WTC11 (cell line): ENCODE results near the gene NEK2. TPM values are rescaled to one million over a fixed set of nuclear protein-coding genes. Genes with fewer than 3 reads are reported as not detected.
"Not testable (repeated sequence)": the region's sequence is repeated elsewhere in the genome, so short reads cannot be mapped to it uniquely, and the experiment has no call there.

ENCODE experiments used
- ATAC-seq: fragments of 200-7000 bp; cut with Tn5 transposase; 2 replicates; pipeline ENCODE4 v1.10.0; 2021; ENCODE audit warnings: mild to moderate bottlenecking, moderate library complexity
- CTCF ChIA-PET: fragments of 300-600 bp; sonication (Branson Sonifier 250); formaldehyde crosslinking; loops from one replicate; lab custom pipeline; 2021; ENCODE audit warnings: antibody characterized with exemption; lab: Charles Lee
- POLR2A ChIA-PET: fragments of 350-600 bp; sonication (Branson Sonifier 250); formaldehyde crosslinking; loops from one replicate; lab custom pipeline; 2021; ENCODE audit warnings: antibody characterized with exemption; lab: Charles Lee
- DNase-seq: peaks from one replicate; pipeline ENCODE4 v3.0.0; 2021; ENCODE audit warnings: low spot score
- H3K27ac Mint-ChIP-seq: 2 replicates; pipeline ENCODE4 v1.8.0; 2021; ENCODE audit warnings: mixed read lengths
- H3K27me3 Mint-ChIP-seq: 2 replicates; pipeline ENCODE4 v1.8.0; 2021; ENCODE audit warnings: low read depth, mild to moderate bottlenecking, moderate library complexity, mixed read lengths
- H3K36me3 Mint-ChIP-seq: 2 replicates; pipeline ENCODE4 v1.8.0; 2021; ENCODE audit warnings: mixed read lengths
- H3K4me1 Mint-ChIP-seq: 2 replicates; pipeline ENCODE4 v1.8.0; 2022; ENCODE audit warnings: mixed read lengths
- H3K4me3 Mint-ChIP-seq: 2 replicates; pipeline ENCODE4 v1.8.0; 2021; ENCODE audit warnings: mild to moderate bottlenecking, moderate library complexity, mixed read lengths
- H3K9me3 Mint-ChIP-seq: 2 replicates; pipeline ENCODE4 v1.8.0; 2021; ENCODE audit warnings: mixed read lengths
- E2F4 ChIP-seq: sonication (generic); formaldehyde crosslinking; IDR thresholded peaks from 2 replicates; pipeline ENCODE4 v1.8.1; 2022; ENCODE audit warnings: low read depth, mild to moderate bottlenecking, moderate library complexity, missing genetic modification reagents, borderline replicate concordance
- E2F5 ChIP-seq: sonication (generic); formaldehyde crosslinking; IDR thresholded peaks from 2 replicates; pipeline ENCODE4 v1.8.1; 2022; ENCODE audit warnings: mild to moderate bottlenecking, moderate library complexity, missing genetic modification reagents
- ESRRA ChIP-seq: sonication (generic); formaldehyde crosslinking; IDR thresholded peaks from 2 replicates; pipeline ENCODE4 v1.8.1; 2022; ENCODE audit warnings: mild to moderate bottlenecking, missing genetic modification reagents, borderline replicate concordance
- HMGA2 ChIP-seq: fragments of 250-450 bp; sonication (Bioruptor Pico); IDR thresholded peaks from 2 replicates; pipeline ENCODE4 v1.4.0; 2021; ENCODE audit warnings: mild to moderate bottlenecking, moderate library complexity
- JAZF1 ChIP-seq: fragments of 250-450 bp; sonication (Bioruptor Pico); IDR thresholded peaks from 2 replicates; pipeline ENCODE4 v1.9.0; 2021; ENCODE audit warnings: moderate library complexity, mild to moderate bottlenecking, inconsistent platforms
- NR2C2 ChIP-seq: sonication (generic); formaldehyde crosslinking; IDR thresholded peaks from 2 replicates; pipeline ENCODE4 v1.8.0; 2022; ENCODE audit warnings: mild to moderate bottlenecking, missing genetic modification reagents
- OVOL2 ChIP-seq: fragments of 250-450 bp; sonication (Bioruptor Pico); IDR thresholded peaks from 2 replicates; pipeline ENCODE4 v1.9.0; 2021; ENCODE audit warnings: mild to moderate bottlenecking, borderline replicate concordance
- SMAD4 ChIP-seq: sonication (generic); formaldehyde crosslinking; IDR thresholded peaks from 2 replicates; pipeline ENCODE4 v1.8.0; 2022; ENCODE audit warnings: mild to moderate bottlenecking, missing genetic modification reagents
- TEAD1 ChIP-seq: sonication (generic); formaldehyde crosslinking; IDR thresholded peaks from 2 replicates; pipeline ENCODE4 v1.8.0; 2022; ENCODE audit warnings: mild to moderate bottlenecking, missing genetic modification reagents
- TP53 ChIP-seq: sonication (generic); formaldehyde crosslinking; IDR thresholded peaks from 2 replicates; pipeline ENCODE4 v1.8.1; 2023; ENCODE audit warnings: mild to moderate bottlenecking, missing genetic modification reagents
- ZNF121 ChIP-seq: sonication (generic); formaldehyde crosslinking; IDR thresholded peaks from 2 replicates; pipeline ENCODE4 v1.8.0; 2023; ENCODE audit warnings: missing genetic modification reagents
- ZNF396 ChIP-seq: fragments of 250-450 bp; sonication (Bioruptor Pico); IDR thresholded peaks from 2 replicates; pipeline ENCODE4 v1.8.0; 2021; ENCODE audit warnings: mild to moderate bottlenecking, moderate library complexity, borderline replicate concordance
- ZNF416 ChIP-seq: fragments of 250-450 bp; sonication (Bioruptor Pico); IDR thresholded peaks from 2 replicates; pipeline ENCODE4 v1.9.0; 2021; ENCODE audit warnings: mild to moderate bottlenecking, inconsistent platforms
- total RNA-seq: library from RNA; stranded (reverse); gene quantifications from 3 replicates; pipeline ENCODE4 v1.2.3, GENCODE V29; 2021
- TF ChIP-seq, protein P1 (sequence below): fragments of 250-450 bp; sonication (Bioruptor Pico); IDR thresholded peaks from 2 replicates; pipeline ENCODE4 v1.8.0; 2021; ENCODE audit warnings: mild to moderate bottlenecking
- TF ChIP-seq, protein P2 (sequence below): sonication (generic); formaldehyde crosslinking; IDR thresholded peaks from 2 replicates; pipeline ENCODE4 v1.8.0; 2022; ENCODE audit warnings: mild to moderate bottlenecking, missing genetic modification reagents
- TF ChIP-seq, protein P3 (sequence below): sonication (generic); formaldehyde crosslinking; IDR thresholded peaks from 2 replicates; pipeline ENCODE4 v1.8.1; 2023; ENCODE audit warnings: mild to moderate bottlenecking, missing genetic modification reagents, moderate library complexity

NEK2 gene
- total RNA-seq, 1 experiment from 2014 or later = 23.5 TPM

DNA sequence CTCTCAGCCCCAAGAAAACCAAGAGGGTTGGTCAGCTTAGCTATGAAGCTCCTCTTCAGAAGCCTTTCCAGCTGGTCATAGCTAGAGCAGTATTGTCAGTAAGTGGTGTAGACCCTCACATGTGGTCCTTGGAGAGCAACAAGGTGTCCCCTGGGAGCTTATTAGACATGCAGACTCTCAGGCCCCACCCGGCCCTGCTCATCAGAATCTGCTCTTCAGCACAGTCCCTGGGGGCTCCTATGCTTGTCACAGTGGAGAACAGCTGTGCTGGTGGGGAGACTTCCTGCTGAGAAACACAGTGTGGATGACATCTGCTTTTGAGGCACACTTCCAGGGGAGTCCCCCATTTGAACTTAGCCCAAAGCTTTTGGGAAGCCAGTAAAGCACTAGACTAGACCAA lies 21.9 kb upstream of the NEK2 start (continued):
- TF ChIP-seq ZNF121 (CRISPR knock-in tag) (no peak), OVOL2 (no peak), HMGA2 (CRISPR knock-in tag) (no peak), JAZF1 (CRISPR knock-in tag) (no peak), ZNF416 (no peak), E2F4 (CRISPR knock-in tag) (no peak)

GRCh38 chr1:211695135-211695816 lies 19.9 kb upstream of the NEK2 start:
- Mint-ChIP-seq H3K4me3 (no peak overlapping the region), H3K27me3 (peaks cover 15% of the 10 kb centered on the region), H3K27ac (no peak overlapping the region), H3K4me1 (peaks cover 4% of the 10 kb centered on the region; the same call in 1 of the 2 replicates), H3K36me3 (no peaks in the 10 kb centered on the region), H3K9me3 (no peaks in the 10 kb centered on the region)
- ChIA-PET POLR2A (no interaction called here), CTCF (interaction anchor here (0.9 to 1.6 kb wide), 3 partner anchors 13 to 340 kb away, joined by 3 to 8 read pairs (median 3); partner anchors contain the start of genes DTL and INTS7)
- ATAC-seq (no peak), DNase-seq (no peak)
- TF ChIP-seq TP53 (CRISPR knock-in tag) = no peak
- TF ChIP-seq E2F4 (CRISPR knock-in tag) = no peak
- TF ChIP-seq OVOL2 = no peak
- no peak for TF ChIP-seq NR2C2
- no peak for TF ChIP-seq ZNF396 (CRISPR knock-in tag)
- TF ChIP-seq, protein P1, sequence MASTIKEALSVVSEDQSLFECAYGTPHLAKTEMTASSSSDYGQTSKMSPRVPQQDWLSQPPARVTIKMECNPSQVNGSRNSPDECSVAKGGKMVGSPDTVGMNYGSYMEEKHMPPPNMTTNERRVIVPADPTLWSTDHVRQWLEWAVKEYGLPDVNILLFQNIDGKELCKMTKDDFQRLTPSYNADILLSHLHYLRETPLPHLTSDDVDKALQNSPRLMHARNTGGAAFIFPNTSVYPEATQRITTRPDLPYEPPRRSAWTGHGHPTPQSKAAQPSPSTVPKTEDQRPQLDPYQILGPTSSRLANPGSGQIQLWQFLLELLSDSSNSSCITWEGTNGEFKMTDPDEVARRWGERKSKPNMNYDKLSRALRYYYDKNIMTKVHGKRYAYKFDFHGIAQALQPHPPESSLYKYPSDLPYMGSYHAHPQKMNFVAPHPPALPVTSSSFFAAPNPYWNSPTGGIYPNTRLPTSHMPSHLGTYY (CRISPR knock-in tag) = no peak
- TF ChIP-seq ESRRA (CRISPR knock-in tag) = no peak
- TF ChIP-seq, protein P2, sequence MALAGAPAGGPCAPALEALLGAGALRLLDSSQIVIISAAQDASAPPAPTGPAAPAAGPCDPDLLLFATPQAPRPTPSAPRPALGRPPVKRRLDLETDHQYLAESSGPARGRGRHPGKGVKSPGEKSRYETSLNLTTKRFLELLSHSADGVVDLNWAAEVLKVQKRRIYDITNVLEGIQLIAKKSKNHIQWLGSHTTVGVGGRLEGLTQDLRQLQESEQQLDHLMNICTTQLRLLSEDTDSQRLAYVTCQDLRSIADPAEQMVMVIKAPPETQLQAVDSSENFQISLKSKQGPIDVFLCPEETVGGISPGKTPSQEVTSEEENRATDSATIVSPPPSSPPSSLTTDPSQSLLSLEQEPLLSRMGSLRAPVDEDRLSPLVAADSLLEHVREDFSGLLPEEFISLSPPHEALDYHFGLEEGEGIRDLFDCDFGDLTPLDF (CRISPR knock-in tag) = no peak
- TF ChIP-seq, protein P3, sequence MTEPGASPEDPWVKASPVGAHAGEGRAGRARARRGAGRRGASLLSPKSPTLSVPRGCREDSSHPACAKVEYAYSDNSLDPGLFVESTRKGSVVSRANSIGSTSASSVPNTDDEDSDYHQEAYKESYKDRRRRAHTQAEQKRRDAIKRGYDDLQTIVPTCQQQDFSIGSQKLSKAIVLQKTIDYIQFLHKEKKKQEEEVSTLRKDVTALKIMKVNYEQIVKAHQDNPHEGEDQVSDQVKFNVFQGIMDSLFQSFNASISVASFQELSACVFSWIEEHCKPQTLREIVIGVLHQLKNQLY (CRISPR knock-in tag) = no peak
- TF ChIP-seq E2F5 (CRISPR knock-in tag) = no peak
- no peak for TF ChIP-seq SMAD4
- no peak for TF ChIP-seq TEAD1 (CRISPR knock-in tag)

DNA sequence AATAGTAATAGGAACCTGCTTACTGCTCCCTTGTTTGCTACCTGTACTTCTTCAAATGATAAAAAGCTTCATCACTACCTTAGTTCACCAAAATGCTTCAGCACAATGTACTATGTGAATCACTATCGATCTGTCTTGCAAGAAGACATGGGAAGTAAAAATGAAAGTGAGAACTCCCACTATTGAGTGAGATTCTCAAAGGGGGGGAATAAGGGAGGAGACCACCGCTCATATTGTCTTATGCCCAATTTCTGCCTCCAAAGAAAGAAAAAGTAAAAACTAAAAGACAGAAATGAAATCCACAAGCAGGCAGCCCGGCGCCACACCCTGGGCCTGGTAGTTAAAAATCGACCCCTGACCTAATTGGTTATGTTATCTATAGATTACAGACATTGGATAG lies 18.5 kb upstream of the NEK2 start:
- POLR2A ChIA-PET, H3K36me3 Mint-ChIP-seq, H3K4me1 Mint-ChIP-seq, H3K27me3 Mint-ChIP-seq, H3K27ac Mint-ChIP-seq, H3K9me3 Mint-ChIP-seq, CTCF ChIA-PET, H3K4me3 Mint-ChIP-seq, DNase-seq, ATAC-seq: not testable (repeated sequence)
